HFF-Myc (cell line): ENCODE measurements around the gene SPDYE18.
"Not testable (repeated sequence)": the region's sequence is repeated elsewhere in the genome, so short reads cannot be mapped to it uniquely, and the experiment has no call there.

Experiments used
- DNase-seq: peaks from one replicate; pipeline ENCODE4 v3.0.0-alpha.2; 2011; ENCODE audit warnings: low read depth; ENCODE audit errors: extremely low read depth
- H3K4me3 ChIP-seq: replicated peaks from 2 replicates; pipeline ENCODE4 v1.5.1; 2011; ENCODE audit warnings: low read depth, mild to moderate bottlenecking, control low read depth, low read length

Gene SPDYE18

GRCh38 chr7:77010074-77010680 lies 52.2 kb downstream of the SPDYE18 start:
- DNase-seq, H3K4me3 ChIP-seq: not testable (repeated sequence)

- not testable (repeated sequence) for DNase-seq
Observed at GRCh38 chr7:77008000-77008399, 54.4 kb downstream of the SPDYE18 start.

GRCh38 chr7:77006127-77007110 lies 55.9 kb downstream of the SPDYE18 start:
- H3K4me3 ChIP-seq, DNase-seq: not testable (repeated sequence)

More at GRCh38 chr7:77008000-77008399, 54.4 kb downstream of the SPDYE18 start:
- H3K4me3 ChIP-seq = not testable (repeated sequence)

GRCh38 chr7:77005461-77006057 lies 56.8 kb downstream of the SPDYE18 start:
- not testable (repeated sequence) for DNase-seq, H3K4me3 ChIP-seq

- DNase-seq, H3K4me3 ChIP-seq: not testable (repeated sequence)
Observed at GRCh38 chr7:77004151-77004550, 58.2 kb downstream of the SPDYE18 start.

- H3K4me3 ChIP-seq, DNase-seq: not testable (repeated sequence)
Observed at GRCh38 chr7:77003241-77003640, 59.1 kb downstream of the SPDYE18 start.

- not testable (repeated sequence) for H3K4me3 ChIP-seq, DNase-seq
Observed at GRCh38 chr7:77002678-77003233, 59.6 kb downstream of the SPDYE18 start.

- not testable (repeated sequence) for H3K4me3 ChIP-seq, DNase-seq
Observed at GRCh38 chr7:77002104-77002503, 60.3 kb downstream of the SPDYE18 start.
